ENCODE results near the gene NR4A2.

NR4A2 gene

DNA sequence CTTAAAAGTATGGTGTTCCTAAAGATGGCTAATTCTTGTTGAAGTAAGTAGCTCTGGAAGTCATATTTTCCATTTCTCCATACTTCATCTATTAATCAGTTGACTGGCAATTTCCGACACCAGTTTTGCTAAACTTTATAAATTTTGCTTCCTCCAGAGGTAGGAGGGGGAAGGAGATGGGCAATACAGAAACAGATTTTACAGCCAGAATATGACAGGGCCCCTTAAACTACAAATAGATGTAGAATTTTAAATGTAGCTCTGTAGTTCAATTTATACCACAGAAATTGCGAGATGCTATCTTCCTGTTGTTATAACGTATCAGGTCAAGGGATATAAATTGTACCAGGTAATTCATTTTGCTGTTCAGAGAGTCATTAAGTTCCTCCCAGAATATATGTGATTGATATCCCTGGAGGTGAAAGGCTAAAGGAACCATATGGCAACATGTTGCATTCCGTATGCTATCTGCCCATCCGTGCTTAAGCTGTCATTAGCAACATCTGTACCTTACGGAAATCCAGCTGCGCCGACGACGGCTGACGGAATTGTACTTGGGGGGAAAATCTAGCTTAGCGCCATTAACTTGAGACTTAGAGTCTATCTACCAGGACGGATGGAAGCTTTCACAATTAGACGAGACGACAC lies 8.4 kb upstream of the NR4A2 start:
- in situ Hi-C loops (cut with HindIII; ENCODE audit: low sequenced_read_pairs), result loop anchor here (5.0 kb wide), 1 partner anchor 251 kb away; no protein-coding TSS in a partner anchor
- H3K4me3 ChIP-seq (ENCODE audit: low read depth, low read length), result peak overlapping the region; percentile 78
- DNase-seq (ENCODE audit: low read depth), result no peak
- TF ChIP-seq, protein P1, sequence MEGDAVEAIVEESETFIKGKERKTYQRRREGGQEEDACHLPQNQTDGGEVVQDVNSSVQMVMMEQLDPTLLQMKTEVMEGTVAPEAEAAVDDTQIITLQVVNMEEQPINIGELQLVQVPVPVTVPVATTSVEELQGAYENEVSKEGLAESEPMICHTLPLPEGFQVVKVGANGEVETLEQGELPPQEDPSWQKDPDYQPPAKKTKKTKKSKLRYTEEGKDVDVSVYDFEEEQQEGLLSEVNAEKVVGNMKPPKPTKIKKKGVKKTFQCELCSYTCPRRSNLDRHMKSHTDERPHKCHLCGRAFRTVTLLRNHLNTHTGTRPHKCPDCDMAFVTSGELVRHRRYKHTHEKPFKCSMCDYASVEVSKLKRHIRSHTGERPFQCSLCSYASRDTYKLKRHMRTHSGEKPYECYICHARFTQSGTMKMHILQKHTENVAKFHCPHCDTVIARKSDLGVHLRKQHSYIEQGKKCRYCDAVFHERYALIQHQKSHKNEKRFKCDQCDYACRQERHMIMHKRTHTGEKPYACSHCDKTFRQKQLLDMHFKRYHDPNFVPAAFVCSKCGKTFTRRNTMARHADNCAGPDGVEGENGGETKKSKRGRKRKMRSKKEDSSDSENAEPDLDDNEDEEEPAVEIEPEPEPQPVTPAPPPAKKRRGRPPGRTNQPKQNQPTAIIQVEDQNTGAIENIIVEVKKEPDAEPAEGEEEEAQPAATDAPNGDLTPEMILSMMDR (IDR thresholded peaks at IDR 0.05; ENCODE audit: low read depth, low read length, missing control alignments), result no peak

DNA sequence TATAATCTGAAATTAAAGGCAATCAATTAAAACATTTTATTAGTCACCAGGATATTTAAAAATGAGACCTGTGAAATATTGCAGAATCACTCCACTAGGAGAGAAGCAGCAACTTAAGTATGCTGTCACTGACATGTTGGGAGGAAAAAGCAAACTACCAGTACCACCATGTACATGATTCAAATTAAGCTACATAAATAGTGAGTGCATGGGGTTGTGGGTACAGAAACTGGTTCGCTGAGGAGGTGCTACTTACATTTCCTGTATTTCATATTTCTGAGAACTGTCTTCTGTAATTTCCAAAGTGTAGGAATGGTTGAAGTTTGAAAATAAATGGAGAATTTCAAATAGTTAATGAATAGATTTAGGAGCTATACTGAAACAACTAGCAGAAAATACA lies 7.9 kb upstream of the NR4A2 start:
- in situ Hi-C loops (cut with HindIII; ENCODE audit: low sequenced_read_pairs), result loop anchor here (5.0 kb wide), 1 partner anchor 252 kb away; no protein-coding TSS in a partner anchor
- TF ChIP-seq, protein P1 (IDR thresholded peaks at IDR 0.05; ENCODE audit: low read depth, low read length, missing control alignments), result no peak
- no peak for DNase-seq (ENCODE audit: low read depth)
- no peak overlapping the region for H3K4me3 ChIP-seq (ENCODE audit: low read depth, low read length)

DNA sequence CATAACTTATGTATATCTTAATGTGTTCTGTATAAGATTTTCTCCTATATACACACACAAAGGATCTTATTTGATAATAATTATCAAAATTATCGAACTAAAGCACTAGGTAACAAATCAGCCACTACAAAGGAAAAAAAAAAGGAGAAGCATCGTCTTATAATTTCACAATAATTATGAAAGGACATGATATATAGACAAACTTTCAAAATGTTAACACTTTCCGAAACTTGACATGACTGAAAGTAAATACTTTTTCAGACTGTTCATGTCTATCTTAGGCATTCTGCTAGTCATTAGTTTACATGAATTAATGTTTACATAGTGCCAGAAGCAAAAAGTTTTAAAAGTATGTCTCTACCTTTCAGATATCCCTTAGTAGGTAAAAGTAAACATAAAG lies 7.3 kb upstream of the NR4A2 start:
- TF ChIP-seq, protein P1 (IDR thresholded peaks at IDR 0.05; ENCODE audit: low read depth, low read length, missing control alignments), result no peak
- in situ Hi-C loops (cut with HindIII; ENCODE audit: low sequenced_read_pairs), result loop anchor here (5.0 kb wide), 1 partner anchor 252 kb away; no protein-coding TSS in a partner anchor
- DNase-seq (ENCODE audit: low read depth), result no peak
- H3K4me3 ChIP-seq (ENCODE audit: low read depth, low read length), result no peak overlapping the region

DNA sequence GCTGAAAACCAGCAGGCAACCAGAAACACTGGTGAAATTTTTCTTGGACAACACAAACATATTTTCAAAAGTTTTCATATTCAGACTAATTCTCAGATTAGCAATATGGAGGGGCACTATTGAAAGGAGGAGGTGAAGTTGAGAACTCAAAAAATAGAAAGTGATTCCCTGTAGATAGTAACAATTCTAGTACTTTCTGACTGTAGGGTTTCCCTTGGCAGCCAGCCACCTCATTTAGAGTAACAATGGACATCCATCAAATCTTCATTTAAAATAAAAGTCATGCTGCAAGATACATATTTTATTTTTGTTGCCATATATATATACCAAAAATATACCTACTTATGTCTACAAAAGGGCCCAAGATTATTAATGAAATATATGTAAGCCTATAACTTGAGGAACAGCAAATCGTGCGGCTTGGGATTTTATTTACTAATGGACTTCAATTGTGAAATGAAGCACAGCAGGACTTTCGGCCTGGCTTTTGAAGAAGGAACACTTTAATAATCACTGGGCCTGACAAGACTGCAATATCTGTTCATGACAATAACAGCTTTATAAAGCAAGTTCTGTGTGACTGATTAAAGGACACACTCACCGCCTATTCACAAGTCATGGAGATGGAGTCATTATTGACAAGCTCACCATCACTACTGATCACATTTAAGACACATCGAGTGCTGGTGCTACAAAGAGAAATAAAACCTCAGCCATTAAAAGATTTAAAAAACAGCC lies 6.8 kb upstream of the NR4A2 start:
- no peak for DNase-seq (ENCODE audit: low read depth)
- TF ChIP-seq, protein P1 (IDR thresholded peaks at IDR 0.05; ENCODE audit: low read depth, low read length, missing control alignments), result no peak
- H3K4me3 ChIP-seq (ENCODE audit: low read depth, low read length), result no peak overlapping the region
- in situ Hi-C loops (cut with HindIII; ENCODE audit: low sequenced_read_pairs), result no loop called here

DNA sequence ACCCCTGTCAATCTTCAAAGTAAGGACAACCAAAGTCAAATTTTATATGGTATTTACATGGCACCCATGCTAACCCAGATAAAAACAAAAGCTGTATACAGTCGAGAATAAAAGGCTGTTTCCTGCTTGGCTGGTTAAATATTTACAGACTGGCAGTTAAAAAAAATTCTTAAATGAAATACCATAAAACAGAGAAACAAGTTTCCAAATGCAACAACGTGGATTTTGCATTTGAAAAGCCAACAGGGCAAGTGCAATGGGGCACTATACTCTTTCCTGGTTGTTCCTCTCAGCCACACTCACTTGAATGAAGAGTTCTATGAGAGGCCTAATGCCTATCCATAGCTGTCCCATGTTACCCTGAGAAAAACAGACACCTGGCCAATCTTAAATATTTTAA lies 6.1 kb upstream of the NR4A2 start:
- in situ Hi-C loops (cut with HindIII; ENCODE audit: low sequenced_read_pairs), result no loop called here
- no peak for DNase-seq (ENCODE audit: low read depth)
- H3K4me3 ChIP-seq (ENCODE audit: low read depth, low read length), result no peak overlapping the region
- TF ChIP-seq, protein P1 (IDR thresholded peaks at IDR 0.05; ENCODE audit: low read depth, low read length, missing control alignments), result no peak

DNA sequence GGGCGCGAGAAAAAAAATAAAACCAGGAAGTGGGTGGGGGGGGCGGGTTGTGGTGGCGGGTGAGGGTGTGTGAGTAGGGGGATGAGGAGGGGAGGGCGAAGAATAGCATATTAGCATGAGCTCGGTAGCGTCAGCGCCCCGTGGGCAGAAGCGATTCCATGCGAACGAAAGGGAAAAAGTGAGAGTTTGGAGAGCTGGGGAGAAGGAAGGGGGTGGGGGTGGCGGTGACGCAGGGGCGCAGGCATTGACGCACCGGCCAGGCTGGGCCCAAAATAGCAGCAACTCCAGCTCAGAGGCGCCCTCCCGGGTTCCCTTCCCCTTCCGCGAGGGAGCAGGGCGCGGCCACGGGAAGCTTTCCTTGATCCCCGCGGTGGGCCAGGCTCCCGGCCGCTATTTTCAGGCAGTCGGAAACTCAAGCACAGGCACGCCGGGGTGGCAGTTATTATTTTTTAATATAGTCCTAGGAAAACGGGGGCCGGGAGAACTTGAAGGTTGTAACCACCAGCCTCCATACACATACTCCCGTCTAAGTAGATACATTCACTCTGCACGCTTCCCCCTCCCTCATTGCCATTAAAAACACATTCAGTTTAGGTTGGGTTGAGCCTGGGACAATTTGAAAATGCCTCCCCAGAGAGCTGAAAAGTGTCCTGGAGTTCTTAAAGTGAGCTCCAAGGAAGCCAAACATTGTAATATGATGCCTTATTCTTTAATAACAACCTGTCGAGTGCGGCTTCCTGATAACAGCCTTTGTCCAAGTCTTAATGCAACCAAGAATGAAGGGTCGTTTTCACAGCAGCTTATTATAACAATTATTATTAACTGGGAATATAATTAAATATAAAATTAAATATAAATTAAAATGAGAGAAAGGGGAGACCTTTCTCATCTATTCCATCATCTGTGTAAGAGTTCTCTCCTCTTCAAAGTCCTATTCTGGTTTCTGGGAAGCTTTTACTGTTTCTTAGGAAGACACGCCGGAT lies 2.3 kb upstream of the NR4A2 start:
- H3K4me3 ChIP-seq (ENCODE audit: low read depth, low read length), result peak overlapping the region; percentile 62
- TF ChIP-seq, protein P1 (IDR thresholded peaks at IDR 0.05; ENCODE audit: low read depth, low read length, missing control alignments), result no peak
- in situ Hi-C loops (cut with HindIII; ENCODE audit: low sequenced_read_pairs), result no loop called here
- peak; percentile 88 for DNase-seq (ENCODE audit: low read depth)
